ENCODE results near the gene TBX20. TPM values are rescaled to one million over a fixed set of nuclear protein-coding genes. Genes with fewer than 3 reads are reported as not detected.

Gene TBX20
- total and polyA plus RNA-seq, 2 of the 8 experiments (the other 6 are each of a cell fraction or from before 2014, with no cell fraction given), result 0.08 to 0.26 TPM

GRCh38 chr7:35272246-35272645 is 18.3 kb upstream of the TBX20 start:
- H2AFZ ChIP-seq (ENCODE audit: low read length), result no peak overlapping the region
- ChIA-PET POLR2A (ENCODE audit: partially characterized antibody) (no interaction called here), CTCF (ENCODE audit: partially characterized antibody) (interaction anchor here (0.6 to 0.8 kb wide), 2 partner anchors 9 to 45 kb away, joined by 3 to 4 read pairs; no protein-coding TSS in a partner anchor)
- no peak overlapping the region for H4K91ac ChIP-seq (replicated peaks; ENCODE audit: insufficient read length, low read length)
- FAIRE-seq (no peak), DNase-seq (ENCODE audit: low read depth in 1 of 2, low spot score in 2 of 2) (no peak)
- no peak overlapping the region for H4K8ac ChIP-seq (ENCODE audit: extremely low read depth, insufficient read depth, low read length)
- H3K4me2 ChIP-seq (ENCODE audit: insufficient read depth in 1 of 2, low read depth in 2 of 2, low read length in 2 of 2), result no peak overlapping the region
- no peaks in the 10 kb centered on the region for H3K4me1 ChIP-seq (replicated peaks in 1 of 4; ENCODE audit: control insufficient read depth in 3 of 4, insufficient read depth in 4 of 4, low read length in 3 of 4)
- no peaks in the 10 kb centered on the region for H3K27me3 ChIP-seq (replicated peaks in 1 of 4; ENCODE audit: control insufficient read depth in 3 of 4, extremely low read depth in 1 of 4, insufficient read depth in 3 of 4, low read length in 3 of 4)
- H2BK12ac ChIP-seq (ENCODE audit: low read depth, low read length), result no peak overlapping the region
- no peaks in the 10 kb centered on the region for H3K36me3 ChIP-seq (ENCODE audit: control insufficient read depth in 2 of 4, insufficient read depth in 4 of 4, low read length in 3 of 4)
- no peak overlapping the region for H3K23ac ChIP-seq (ENCODE audit: insufficient read length)
- TF ChIP-seq MAFK (IDR thresholded peaks at IDR 0.05; ENCODE audit: low read depth, low read length) (peak; percentile 2; the same call in 1 of the 2 replicates), EGR1 (IDR thresholded peaks at IDR 0.05; ENCODE audit: borderline replicate concordance, low read depth, low read length) (no peak), ZNF274 (IDR thresholded peaks at IDR 0.05; ENCODE audit: borderline replicate concordance, extremely low read depth, low read length) (no peak)
- no peak overlapping the region for H3K56ac ChIP-seq (replicated peaks; ENCODE audit: insufficient read length, low read depth, low read length)
- no peaks in the 10 kb centered on the region for H3K79me1 ChIP-seq (ENCODE audit: low read depth, low read length)
- H3K4ac ChIP-seq (replicated peaks; ENCODE audit: insufficient read length, low read depth, low read length), result no peak overlapping the region
- H2BK15ac ChIP-seq (ENCODE audit: low read length), result no peak overlapping the region
- H2AK5ac ChIP-seq (ENCODE audit: low read depth, low read length), result no peak overlapping the region
- no peak overlapping the region for H3K9ac ChIP-seq (replicated peaks in 1 of 4; ENCODE audit: extremely low read depth in 1 of 4, low read depth in 3 of 4, low read length in 3 of 4)
- no peak overlapping the region for H3K18ac ChIP-seq (ENCODE audit: extremely low read depth, low read length)
- H4K5ac ChIP-seq (ENCODE audit: insufficient read length, low read depth, low read length), result no peak overlapping the region
- no peak overlapping the region for H2BK120ac ChIP-seq (replicated peaks; ENCODE audit: low read depth, low read length)
- no peaks in the 10 kb centered on the region for H3K23me2 ChIP-seq (ENCODE audit: low read depth, low read length)
- WGBS, 2 experiments (ENCODE audit: extremely low coverage in 1 of 2, insufficient coverage in 1 of 2, insufficient read length in 1 of 2, insufficient replicate concordance in 2 of 2, low coverage in 1 of 2, low lambda C conversion rate in 2 of 2, missing lambda C conversion rate in 1 of 2), result 67% methylated on average over 1 of the region's 1 CpG; no CpG with 5 or more reads in 1 of the 2 experiments
- H3K79me2 ChIP-seq (ENCODE audit: control insufficient read depth in 1 of 2, insufficient read depth in 2 of 2, low read length in 2 of 2), result no peaks in the 10 kb centered on the region
- no peaks in the 10 kb centered on the region for H3K9me3 ChIP-seq (ENCODE audit: insufficient read depth in 2 of 2, low read depth in 1 of 2, low read length in 1 of 2)
- H3K27ac ChIP-seq (ENCODE audit: low read depth, low read length), result no peak overlapping the region
- no peak overlapping the region for H2BK5ac ChIP-seq (ENCODE audit: low read depth, low read length)
- no peak overlapping the region for H3K4me3 ChIP-seq (ENCODE audit: extremely low read depth in 1 of 4, insufficient read depth in 2 of 4, low read depth in 3 of 4, low read length in 4 of 4)
- no peak overlapping the region for H3K14ac ChIP-seq (ENCODE audit: insufficient read length)
- no peak overlapping the region for H2BK20ac ChIP-seq (ENCODE audit: low read length)
- no peaks in the 10 kb centered on the region for H4K20me1 ChIP-seq (replicated peaks in 1 of 2; ENCODE audit: control insufficient read depth in 1 of 2, insufficient read depth in 2 of 2, low read length in 2 of 2)

Measured in H1 (cell line).